ENCODE data around the gene GTF2E1. TPM values are rescaled to one million over a fixed set of nuclear protein-coding genes. Genes with fewer than 3 reads are reported as not detected.

GTF2E1 gene
- 52.6 TPM for polyA plus RNA-seq (2013, experiment 1 of 2)
- polyA plus RNA-seq (2013, experiment 2 of 2), result 50.0 TPM

- H3K27ac ChIP-seq (ENCODE audit: low read depth, low read length), result peak within 1 kb of the TSS; percentile 95
- H3K4me3 ChIP-seq (ENCODE audit: low read length), result peak within 1 kb of the TSS; percentile 95
- peak within 1 kb of the TSS; percentile 92 for H4K8ac ChIP-seq (ENCODE audit: low read depth, low read length)
- peak; percentile 100 for DNase-seq
- peak within 1 kb of the TSS; percentile 99 for H3K9ac ChIP-seq (ENCODE audit: low read length)
- H2BK15ac ChIP-seq (replicated peaks; ENCODE audit: low read depth), result no peak within 1 kb of the TSS
- H3K36me3 ChIP-seq (ENCODE audit: control insufficient read depth, insufficient read depth, low read length), result no peaks in the 10 kb centered on the region
- peaks cover 16% of the 10 kb centered on the region for H3K79me1 ChIP-seq (ENCODE audit: low read length)
- no CpG with 5 or more reads among the region's 39 CpGs for WGBS (ENCODE audit: extremely low coverage, insufficient coverage, low lambda C conversion rate)
- peak within 1 kb of the TSS; percentile 95 for H3K18ac ChIP-seq (ENCODE audit: low read length)
- H2BK5ac ChIP-seq (ENCODE audit: low read length), result peak within 1 kb of the TSS; percentile 91
- peaks cover 35% of the 10 kb centered on the region for H3K79me2 ChIP-seq (ENCODE audit: control insufficient read depth, insufficient read depth, low read length)
- peak within 1 kb of the TSS; percentile 88 for H3K4me2 ChIP-seq (ENCODE audit: low read length)
- H3K4me1 ChIP-seq (ENCODE audit: control insufficient read depth, low read depth, low read length), result peaks cover 2% of the 10 kb centered on the region
- H3K27me3 ChIP-seq (ENCODE audit: insufficient read depth, low read length, poor library complexity), result no peaks in the 10 kb centered on the region
- peak within 1 kb of the TSS; percentile 95 for H3K23ac ChIP-seq (ENCODE audit: low read length)
- peak within 1 kb of the TSS; percentile 99 for H3K56ac ChIP-seq (ENCODE audit: low read length)
- H2BK120ac ChIP-seq (ENCODE audit: low read depth, low read length), result peak within 1 kb of the TSS; percentile 83
- peak within 1 kb of the TSS; percentile 65 for H2AK5ac ChIP-seq (ENCODE audit: low read length)
- H3K4ac ChIP-seq (ENCODE audit: low read depth, low read length), result no peak within 1 kb of the TSS
- peak within 1 kb of the TSS; percentile 68 for H4K5ac ChIP-seq (ENCODE audit: low read length)
Measured at GRCh38 chr3:120742198-120742848, at the start of gene GTF2E1, which contains the start of gene RABL3. TSS of gene GTF2E1 (plus strand) at chr3:120742744. CDS start at chr3:120750553, 7,809 bp downstream. TSS of gene RABL3 (minus strand) at chr3:120742516. CDS start at chr3:120742507, 9 bp downstream.

GRCh38 chr3:120693439-120694171 is 48.9 kb upstream of the GTF2E1 start:
- no peak overlapping the region for H3K27ac ChIP-seq (ENCODE audit: low read depth, low read length)
- no peak overlapping the region for H2BK5ac ChIP-seq (ENCODE audit: low read length)

GRCh38 chr3:120699333-120699732 is 43.2 kb upstream of the GTF2E1 start:
- Histone ChIP-seq H2AK5ac (ENCODE audit: low read length) (no peak overlapping the region), H3K36me3 (ENCODE audit: control insufficient read depth, insufficient read depth, low read length) (no peaks in the 10 kb centered on the region), H2BK15ac (replicated peaks; ENCODE audit: low read depth) (no peak overlapping the region), H3K23ac (ENCODE audit: low read length) (no peak overlapping the region), H3K18ac (ENCODE audit: low read length) (no peak overlapping the region), H2BK5ac (ENCODE audit: low read length) (no peak overlapping the region), H3K27ac (ENCODE audit: low read depth, low read length) (no peak overlapping the region), H3K79me1 (ENCODE audit: low read length) (no peaks in the 10 kb centered on the region), H2BK120ac (ENCODE audit: low read depth, low read length) (no peak overlapping the region), H4K8ac (ENCODE audit: low read depth, low read length) (no peak overlapping the region), H3K4me3 (ENCODE audit: low read length) (no peak overlapping the region), H3K56ac (ENCODE audit: low read length) (no peak overlapping the region), H3K79me2 (ENCODE audit: control insufficient read depth, insufficient read depth, low read length) (no peaks in the 10 kb centered on the region), H3K4me1 (ENCODE audit: control insufficient read depth, low read depth, low read length) (no peaks in the 10 kb centered on the region), H3K9ac (ENCODE audit: low read length) (no peak overlapping the region), H4K5ac (ENCODE audit: low read length) (no peak overlapping the region), H3K27me3 (ENCODE audit: insufficient read depth, low read length, poor library complexity) (no peaks in the 10 kb centered on the region), H3K4me2 (ENCODE audit: low read length) (no peak overlapping the region), H3K4ac (ENCODE audit: low read depth, low read length) (no peak overlapping the region)
- no peak for DNase-seq
- no CpG with 5 or more reads among the region's 3 CpGs for WGBS (ENCODE audit: extremely low coverage, insufficient coverage, low lambda C conversion rate)

More at GRCh38 chr3:120693439-120694171, 48.9 kb upstream of the GTF2E1 start:
- Histone ChIP-seq H3K18ac (ENCODE audit: low read length) (no peak overlapping the region), H3K79me2 (ENCODE audit: control insufficient read depth, insufficient read depth, low read length) (no peaks in the 10 kb centered on the region), H3K4me1 (ENCODE audit: control insufficient read depth, low read depth, low read length) (no peaks in the 10 kb centered on the region), H3K4me3 (ENCODE audit: low read length) (no peak overlapping the region), H3K56ac (ENCODE audit: low read length) (no peak overlapping the region), H3K4ac (ENCODE audit: low read depth, low read length) (no peak overlapping the region), H2BK120ac (ENCODE audit: low read depth, low read length) (no peak overlapping the region), H3K4me2 (ENCODE audit: low read length) (no peak overlapping the region), H2AK5ac (ENCODE audit: low read length) (no peak overlapping the region), H3K79me1 (ENCODE audit: low read length) (no peaks in the 10 kb centered on the region), H3K36me3 (ENCODE audit: control insufficient read depth, insufficient read depth, low read length) (no peaks in the 10 kb centered on the region), H3K9ac (ENCODE audit: low read length) (no peak overlapping the region), H3K23ac (ENCODE audit: low read length) (no peak overlapping the region), H3K27me3 (ENCODE audit: insufficient read depth, low read length, poor library complexity) (no peaks in the 10 kb centered on the region), H4K5ac (ENCODE audit: low read length) (no peak overlapping the region), H4K8ac (ENCODE audit: low read depth, low read length) (no peak overlapping the region), H2BK15ac (replicated peaks; ENCODE audit: low read depth) (no peak overlapping the region)
- no peak for DNase-seq
- WGBS (ENCODE audit: extremely low coverage, insufficient coverage, low lambda C conversion rate), result no CpG with 5 or more reads among the region's 1 CpG

GRCh38 chr3:120705884-120706582 is 36.5 kb upstream of the GTF2E1 start:
- Histone ChIP-seq H3K79me2 (ENCODE audit: control insufficient read depth, insufficient read depth, low read length) (no peaks in the 10 kb centered on the region), H2BK15ac (replicated peaks; ENCODE audit: low read depth) (no peak overlapping the region), H2AK5ac (ENCODE audit: low read length) (no peak overlapping the region), H3K4me3 (ENCODE audit: low read length) (no peak overlapping the region), H2BK5ac (ENCODE audit: low read length) (no peak overlapping the region), H3K9ac (ENCODE audit: low read length) (no peak overlapping the region), H4K8ac (ENCODE audit: low read depth, low read length) (no peak overlapping the region), H2BK120ac (ENCODE audit: low read depth, low read length) (no peak overlapping the region), H3K18ac (ENCODE audit: low read length) (no peak overlapping the region), H3K4me1 (ENCODE audit: control insufficient read depth, low read depth, low read length) (no peaks in the 10 kb centered on the region), H3K23ac (ENCODE audit: low read length) (no peak overlapping the region), H3K4ac (ENCODE audit: low read depth, low read length) (no peak overlapping the region), H3K27ac (ENCODE audit: low read depth, low read length) (no peak overlapping the region), H3K36me3 (ENCODE audit: control insufficient read depth, insufficient read depth, low read length) (no peaks in the 10 kb centered on the region), H3K4me2 (ENCODE audit: low read length) (no peak overlapping the region), H3K79me1 (ENCODE audit: low read length) (no peaks in the 10 kb centered on the region), H3K56ac (ENCODE audit: low read length) (no peak overlapping the region), H3K27me3 (ENCODE audit: insufficient read depth, low read length, poor library complexity) (no peaks in the 10 kb centered on the region), H4K5ac (ENCODE audit: low read length) (no peak overlapping the region)
- WGBS (ENCODE audit: extremely low coverage, insufficient coverage, low lambda C conversion rate), result 100% methylated on average over 1 of the region's 5 CpGs
- no peak for DNase-seq

- Histone ChIP-seq H3K4me1 (ENCODE audit: control insufficient read depth, low read depth, low read length) (no peaks in the 10 kb centered on the region), H3K4me3 (ENCODE audit: low read length) (no peak overlapping the region), H2BK5ac (ENCODE audit: low read length) (no peak overlapping the region), H3K23ac (ENCODE audit: low read length) (no peak overlapping the region), H4K5ac (ENCODE audit: low read length) (no peak overlapping the region), H3K36me3 (ENCODE audit: control insufficient read depth, insufficient read depth, low read length) (no peaks in the 10 kb centered on the region), H3K4ac (ENCODE audit: low read depth, low read length) (no peak overlapping the region), H3K27ac (ENCODE audit: low read depth, low read length) (no peak overlapping the region), H2BK120ac (ENCODE audit: low read depth, low read length) (no peak overlapping the region), H3K9ac (ENCODE audit: low read length) (no peak overlapping the region), H3K27me3 (ENCODE audit: insufficient read depth, low read length, poor library complexity) (no peaks in the 10 kb centered on the region), H3K79me1 (ENCODE audit: low read length) (no peaks in the 10 kb centered on the region), H2AK5ac (ENCODE audit: low read length) (no peak overlapping the region), H3K79me2 (ENCODE audit: control insufficient read depth, insufficient read depth, low read length) (no peaks in the 10 kb centered on the region), H4K8ac (ENCODE audit: low read depth, low read length) (no peak overlapping the region), H3K56ac (ENCODE audit: low read length) (no peak overlapping the region), H3K18ac (ENCODE audit: low read length) (no peak overlapping the region), H2BK15ac (replicated peaks; ENCODE audit: low read depth) (no peak overlapping the region), H3K4me2 (ENCODE audit: low read length) (no peak overlapping the region)
- DNase-seq, result no peak
Measured at GRCh38 chr3:120706950-120707349, 35.6 kb upstream of the GTF2E1 start.
